IPS DF 19.7 (cell line): ENCODE measurements around the gene ITGA2.

Experiments
- DNase-seq: peaks from one replicate; pipeline ENCODE4 v3.0.0-alpha.2; 2013; ENCODE audit warnings: low read depth, low spot score

The ITGA2 gene

GRCh38 chr5:52988335-52989024, 672 bp upstream of the ITGA2 start:
- DNase-seq, result no peak

GRCh38 chr5:52989781-52990527, 802 bp downstream of the ITGA2 start:
- peak; percentile 7 for DNase-seq

- no peak for DNase-seq
Measured at GRCh38 chr5:52990528-52990925, 1.4 kb downstream of the ITGA2 start.

- DNase-seq, result no peak
Measured at GRCh38 chr5:52993367-52993766, 4.2 kb downstream of the ITGA2 start.

- no peak for DNase-seq
Measured at GRCh38 chr5:52994266-52994665, 5.1 kb downstream of the ITGA2 start.

- no peak for DNase-seq
Measured at GRCh38 chr5:52995095-52995494, 5.9 kb downstream of the ITGA2 start.

- DNase-seq, result no peak
Measured at GRCh38 chr5:52995914-52996313, 6.8 kb downstream of the ITGA2 start.

GRCh38 chr5:52996979-52997378, 7.8 kb downstream of the ITGA2 start:
- no peak for DNase-seq

- no peak for DNase-seq
Measured at GRCh38 chr5:52997424-52997823, 8.3 kb downstream of the ITGA2 start.

- DNase-seq, result no peak
Measured at GRCh38 chr5:52998552-52999313, 9.6 kb downstream of the ITGA2 start.

GRCh38 chr5:52999344-52999949, 10.3 kb downstream of the ITGA2 start:
- DNase-seq, result no peak

- no peak for DNase-seq
Measured at GRCh38 chr5:53001541-53001940, 12.4 kb downstream of the ITGA2 start.

GRCh38 chr5:53002491-53002890, 13.3 kb downstream of the ITGA2 start:
- no peak for DNase-seq

GRCh38 chr5:53003144-53003543, 14.0 kb downstream of the ITGA2 start:
- no peak for DNase-seq

- DNase-seq, result no peak
Measured at GRCh38 chr5:53006911-53007890, 18.0 kb downstream of the ITGA2 start.

- no peak for DNase-seq
Measured at GRCh38 chr5:53008751-53009150, 19.6 kb downstream of the ITGA2 start.

- DNase-seq, result no peak
Measured at GRCh38 chr5:53009816-53010215, 20.7 kb downstream of the ITGA2 start.

GRCh38 chr5:53010814-53011213, 21.7 kb downstream of the ITGA2 start:
- no peak for DNase-seq

GRCh38 chr5:53011233-53011632, 22.1 kb downstream of the ITGA2 start:
- no peak for DNase-seq

- no peak for DNase-seq
Measured at GRCh38 chr5:53013857-53014256, 24.7 kb downstream of the ITGA2 start.

- DNase-seq, result no peak
Measured at GRCh38 chr5:53017383-53017782, 28.2 kb downstream of the ITGA2 start.
